ENCODE measurements around the gene EPHB3.

- TF ChIP-seq RAD21 (conservative IDR thresholded peaks at IDR 0.05 in 1 of 2, IDR thresholded peaks at IDR 0.05 in 1 of 2) (peak; percentile 67 to 71), MAFK (IDR thresholded peaks at IDR 0.05; ENCODE audit: partially characterized antibody) (no peak), CTCF (IDR thresholded peaks at IDR 0.05) (peak; percentile 56), HMGXB4 (CRISPR knock-in tag; IDR thresholded peaks at IDR 0.05; ENCODE audit: borderline replicate concordance) (no peak), HEYL (CRISPR knock-in tag; IDR thresholded peaks at IDR 0.05) (no peak), EP300 (IDR thresholded peaks at IDR 0.05) (no peak), MYC (IDR thresholded peaks at IDR 0.05; ENCODE audit: borderline replicate concordance, low read length) (no peak), E2F6 (IDR thresholded peaks at IDR 0.05; ENCODE audit: borderline replicate concordance, low read depth) (no peak), BCL3 (IDR thresholded peaks at IDR 0.05) (no peak), GATA3 (IDR thresholded peaks at IDR 0.05; ENCODE audit: borderline replicate concordance) (no peak), POLR2AphosphoS2 (conservative IDR thresholded peaks at IDR 0.05; ENCODE audit: low read length) (no peak), RFX5 (IDR thresholded peaks at IDR 0.05) (no peak), POLR2A (IDR thresholded peaks at IDR 0.05; ENCODE audit: low read length) (no peak), BHLHE40 (IDR thresholded peaks at IDR 0.05; ENCODE audit: low read depth, low read length) (no peak)
Measured at GRCh38 chr3:184513276-184514170, 48.1 kb upstream of the EPHB3 start.
